ENCODE results near the gene RBP3.
A peak's percentile ranks its signal among the peaks of the same experiment; 100 is the strongest.
"Not testable (repeated sequence)": the region's sequence is repeated elsewhere in the genome, so short reads cannot be mapped to it uniquely, and the experiment has no call there.

Gene RBP3

GRCh38 chr10:47376522-47377220 lies 28.5 kb downstream of the RBP3 start:
- DNase-seq, result no peak

- no peak for DNase-seq
These were observed 30.0 kb downstream of the RBP3 start for GRCh38 chr10:47378183-47378510.

GRCh38 chr10:47378606-47379444 lies 30.7 kb downstream of the RBP3 start:
- DNase-seq, result no peak

- DNase-seq, result no peak
These were observed 31.3 kb downstream of the RBP3 start for GRCh38 chr10:47379445-47379785.

GRCh38 chr10:47379901-47380300 lies 31.7 kb downstream of the RBP3 start:
- DNase-seq, result no peak

GRCh38 chr10:47380341-47381102 lies 32.4 kb downstream of the RBP3 start:
- no peak for DNase-seq

GRCh38 chr10:47381103-47381395 lies 32.9 kb downstream of the RBP3 start:
- DNase-seq, result no peak

GRCh38 chr10:47381427-47382379 lies 33.5 kb downstream of the RBP3 start:
- DNase-seq, result no peak

- DNase-seq, result no peak
These were observed 35.3 kb downstream of the RBP3 start for GRCh38 chr10:47383261-47384147.

GRCh38 chr10:47384148-47384921 lies 36.2 kb downstream of the RBP3 start, which contains the start of gene ZNF488:
Gene ZNF488 (minus strand): TSS chr10:47384293. CDS start chr10:47368829, 15,464 bp downstream.
- DNase-seq, result peak; percentile 72

GRCh38 chr10:47386104-47386503 lies 37.9 kb downstream of the RBP3 start:
- not testable (repeated sequence) for DNase-seq

- DNase-seq, result no peak
These were observed 40.7 kb downstream of the RBP3 start for GRCh38 chr10:47388879-47389278.

GRCh38 chr10:47389619-47390018 lies 41.5 kb downstream of the RBP3 start:
- no peak for DNase-seq

GRCh38 chr10:47396311-47396717 lies 48.2 kb downstream of the RBP3 start:
- no peak for DNase-seq

- DNase-seq, result no peak
These were observed 49.1 kb downstream of the RBP3 start for GRCh38 chr10:47397256-47397655.

GRCh38 chr10:47400251-47400650 lies 52.1 kb downstream of the RBP3 start:
- no peak for DNase-seq

GRCh38 chr10:47400786-47401185 lies 52.6 kb downstream of the RBP3 start:
- DNase-seq, result no peak

GRCh38 chr10:47401210-47401609 lies 53.0 kb downstream of the RBP3 start:
- no peak for DNase-seq

- DNase-seq, result no peak
These were observed 53.9 kb downstream of the RBP3 start for GRCh38 chr10:47401874-47402640.
